Neutrophil (primary cell): ENCODE results near the gene RGS11.

Experiments
- H3K27ac ChIP-seq: fragments of 200-600 bp; sonication (generic); 2 replicates; pipeline ENCODE4 v1.5.1; 2016; ENCODE audit warnings: mild to moderate bottlenecking, moderate library complexity
- H3K27me3 ChIP-seq: fragments of 200-600 bp; sonication (generic); 2 replicates; pipeline ENCODE4 v1.6.0; 2016; ENCODE audit warnings: mild to moderate bottlenecking
- H3K36me3 ChIP-seq: fragments of 200-600 bp; sonication (generic); 2 replicates; pipeline ENCODE4 v1.5.1; 2017
- H3K4me1 ChIP-seq, 2 experiments: fragments of 200-600 bp in 1 of 2; sonication (generic) in 1 of 2; 1 replicate in 1 of 2; 2 replicates in 1 of 2; pipeline versions ENCODE4 v1.5.1 to v1.6.1; 2013 to 2016; ENCODE audit warnings: low read depth in 1 of 2, low read length in 1 of 2, mild to moderate bottlenecking in 1 of 2, moderate library complexity in 1 of 2; ENCODE audit not compliant: control insufficient read depth in 1 of 2, insufficient read depth in 1 of 2
- H3K4me3 ChIP-seq, 2 experiments: fragments of 200-600 bp in 1 of 2; sonication (generic) in 1 of 2; 1 replicate in 1 of 2; 2 replicates in 1 of 2; pipeline ENCODE4 v1.5.1; 2013 to 2016; ENCODE audit warnings: low read depth in 1 of 2, low read length in 1 of 2, mild to moderate bottlenecking in 1 of 2, moderate library complexity in 1 of 2
- H3K9me3 ChIP-seq: fragments of 200-600 bp; sonication (generic); 2 replicates; pipeline ENCODE4 v1.5.1; 2016
- CTCF ChIP-seq: fragments of 200-600 bp; sonication (generic); IDR thresholded peaks from 2 replicates; pipeline ENCODE4 v1.5.1; 2016; ENCODE audit warnings: antibody characterized with exemption

Gene RGS11

DNA sequence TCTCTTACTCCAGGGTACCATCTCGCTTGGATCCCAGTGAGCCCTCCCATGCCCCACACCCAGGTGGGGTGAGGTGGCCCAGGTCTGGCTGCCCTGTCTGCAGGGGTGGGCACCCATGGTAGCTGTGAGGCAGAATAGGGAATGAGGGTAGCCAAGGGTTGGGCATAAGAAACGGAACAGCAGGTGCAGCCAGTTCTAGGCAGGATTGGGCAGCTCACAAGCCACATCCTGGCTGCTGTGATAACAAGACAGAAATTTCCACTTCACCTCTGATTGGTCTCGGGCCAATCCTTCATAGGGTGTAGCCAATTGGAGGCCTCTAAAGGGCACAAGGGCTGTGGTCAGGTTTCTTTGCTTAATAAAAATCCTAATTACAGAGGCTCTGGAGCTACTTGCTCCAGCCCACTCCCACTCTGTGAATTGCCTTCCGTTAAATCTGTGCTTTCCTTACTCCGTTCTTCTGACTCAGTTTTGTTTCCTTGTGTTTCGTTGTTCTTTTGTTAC, 3.2 kb upstream of the RGS11 start:
- H3K27me3 ChIP-seq, result peaks cover 95% of the 10 kb centered on the region

GRCh38 chr16:276426-277077, 808 bp upstream of the RGS11 start:
- Histone ChIP-seq H3K36me3 (no peaks in the 10 kb centered on the region), H3K27me3 (peaks cover 92% of the 10 kb centered on the region), H3K27ac (no peak overlapping the region), H3K4me1 (peaks cover 0 to 7% of the 10 kb centered on the region in 2 experiments), H3K9me3 (no peaks in the 10 kb centered on the region), H3K4me3 (no peak overlapping the region)
- TF ChIP-seq CTCF, result no peak

More for the DNA sequence above, 3.2 kb upstream of the RGS11 start:
- no peak overlapping the region for H3K27ac ChIP-seq
- no peaks in the 10 kb centered on the region for H3K9me3 ChIP-seq
- H3K4me1 ChIP-seq, result peaks cover 0 to 7% of the 10 kb centered on the region in 2 experiments
- TF ChIP-seq CTCF, result no peak
- H3K36me3 ChIP-seq, result no peaks in the 10 kb centered on the region
- no peak overlapping the region for H3K4me3 ChIP-seq

DNA sequence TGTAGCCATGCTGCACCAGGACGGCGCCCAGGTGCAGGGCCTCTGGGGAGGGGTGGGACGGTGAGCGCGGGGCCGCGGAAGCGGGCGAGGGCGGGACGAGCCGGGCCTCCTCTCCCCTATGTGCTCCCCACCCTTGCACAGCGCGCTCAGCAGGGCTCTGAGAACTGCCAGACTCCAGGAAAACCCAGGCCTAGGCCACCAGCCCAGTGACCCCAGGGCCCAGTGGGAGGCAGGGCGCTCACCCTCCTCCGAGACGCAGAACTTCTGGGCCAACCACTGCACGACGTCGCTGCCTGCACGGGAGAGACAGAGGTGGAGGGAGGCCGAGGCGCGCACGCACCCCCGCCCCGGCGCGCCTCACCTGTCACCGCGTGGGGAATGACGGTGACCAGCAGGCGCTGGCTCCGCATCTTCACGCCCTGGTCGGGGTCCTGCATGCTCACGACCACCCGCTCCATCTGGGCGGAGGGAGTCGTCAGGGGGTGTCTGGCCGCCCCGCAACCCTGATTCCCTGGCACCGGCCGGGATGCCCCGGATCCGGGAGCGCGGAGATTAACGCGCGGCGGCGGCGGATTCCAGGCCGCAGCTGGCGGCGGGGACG, 603 bp downstream of the RGS11 start:
- no peak overlapping the region for H3K4me3 ChIP-seq
- H3K27me3 ChIP-seq, result peaks cover 79% of the 10 kb centered on the region
- H3K4me1 ChIP-seq, result peaks cover 0 to 3% of the 10 kb centered on the region in 2 experiments
- H3K27ac ChIP-seq, result no peak overlapping the region
- TF ChIP-seq CTCF, result no peak
- no peaks in the 10 kb centered on the region for H3K36me3 ChIP-seq
- no peaks in the 10 kb centered on the region for H3K9me3 ChIP-seq

DNA sequence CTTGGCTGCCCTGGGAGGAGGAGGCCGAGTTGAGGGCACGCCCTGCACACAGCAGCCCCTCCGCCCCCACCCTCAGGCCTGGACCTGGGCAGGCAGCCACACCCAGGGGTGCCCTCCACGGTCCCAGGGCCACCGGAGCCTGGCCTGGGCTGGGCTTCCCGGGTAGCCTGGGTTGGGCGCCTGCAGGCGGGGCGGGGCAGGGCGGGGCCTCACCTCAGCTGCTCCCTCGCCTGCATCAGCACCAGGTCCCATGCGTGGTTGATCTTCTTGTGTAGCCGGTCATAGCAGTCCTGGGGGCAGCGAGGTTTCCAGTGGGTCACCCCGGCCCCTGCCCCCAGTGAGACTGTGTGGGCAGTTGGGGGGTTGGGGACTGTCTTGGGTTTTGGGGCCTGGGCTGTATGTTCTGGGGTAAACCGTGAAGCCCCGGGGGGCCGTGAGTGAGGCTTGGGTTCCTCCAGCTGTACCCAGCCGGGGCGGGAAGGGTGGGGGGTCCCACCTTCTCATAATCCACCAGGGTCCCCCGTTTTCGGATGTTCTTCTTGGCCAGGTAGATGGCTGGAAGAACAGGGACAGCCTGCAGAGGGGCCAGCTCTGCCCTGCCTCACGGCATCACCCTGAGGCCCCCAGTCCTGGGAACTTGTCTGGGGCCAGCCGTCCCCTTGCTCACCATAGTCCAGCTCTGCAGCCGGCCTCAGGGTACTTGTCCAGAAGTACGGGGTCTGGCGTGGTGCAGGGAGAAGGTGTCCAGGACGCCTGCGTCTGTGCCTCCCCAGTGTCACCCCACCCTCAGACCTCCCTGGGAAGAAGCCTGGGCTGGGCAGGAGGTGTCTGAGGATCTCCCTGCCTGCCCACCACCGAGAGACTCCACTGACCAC, 2.0 kb downstream of the RGS11 start:
- no peak for TF ChIP-seq CTCF
- peaks cover 70% of the 10 kb centered on the region for H3K27me3 ChIP-seq
- no peak overlapping the region for H3K27ac ChIP-seq
- H3K4me3 ChIP-seq, result no peak overlapping the region
- peaks cover 0 to 3% of the 10 kb centered on the region in 2 experiments for H3K4me1 ChIP-seq
- no peaks in the 10 kb centered on the region for H3K36me3 ChIP-seq
- H3K9me3 ChIP-seq, result no peaks in the 10 kb centered on the region

GRCh38 chr16:272633-273546, 2.9 kb downstream of the RGS11 start:
- Histone ChIP-seq H3K9me3 (no peaks in the 10 kb centered on the region), H3K27ac (no peak overlapping the region), H3K4me1 (peaks cover 0 to 3% of the 10 kb centered on the region in 2 experiments), H3K4me3 (no peak overlapping the region), H3K36me3 (no peaks in the 10 kb centered on the region), H3K27me3 (peaks cover 61% of the 10 kb centered on the region)
- TF ChIP-seq CTCF, result no peak
